Liver (tissue), 9 donors: Measurements from ENCODE around the gene CACNA1D. TPM values are rescaled to one million over a fixed set of nuclear protein-coding genes. Genes with fewer than 3 reads are reported as not detected.

ENCODE experiments used
- DNase-seq: peaks from one replicate; pipeline ENCODE4 v3.0.0-alpha.2; 2017; ENCODE audit warnings: low spot score
- H3K27ac ChIP-seq, 2 donors: one replicate each; pipeline ENCODE4 v1.7.0; 2013; ENCODE audit warnings: inconsistent platforms in 2 of 2, low read length in 2 of 2, control low read depth in 1 of 2, low read depth in 1 of 2, mild to moderate bottlenecking in 1 of 2
- H3K27me3 ChIP-seq, 4 donors: one replicate each; pipeline versions ENCODE4 v1.6.1 to v1.7.0; 2013; ENCODE audit warnings: low read length in 3 of 4, inconsistent platforms in 1 of 4, mild to moderate bottlenecking in 1 of 4, moderate library complexity in 1 of 4; ENCODE audit not compliant: control insufficient read depth in 4 of 4, insufficient read depth in 4 of 4
- H3K36me3 ChIP-seq, 4 donors: one replicate each; pipeline versions ENCODE4 v1.6.1 to v1.7.0; 2013; ENCODE audit warnings: low read length in 3 of 4, mild to moderate bottlenecking in 3 of 4, low read depth in 1 of 4, moderate library complexity in 1 of 4; ENCODE audit not compliant: control insufficient read depth in 4 of 4, insufficient read depth in 3 of 4
- H3K4me1 ChIP-seq, 4 donors: one replicate each; pipeline versions ENCODE4 v1.6.1 to v1.7.0; 2013; ENCODE audit warnings: low read length in 3 of 4, mild to moderate bottlenecking in 3 of 4, moderate library complexity in 1 of 4; ENCODE audit not compliant: control insufficient read depth in 4 of 4, insufficient read depth in 4 of 4
- H3K4me3 ChIP-seq, 3 donors: one replicate each; pipeline versions ENCODE4 v1.6.1 to v1.7.0; 2013; ENCODE audit warnings: low read length in 3 of 3, control low read depth in 1 of 3, low read depth in 1 of 3, mild to moderate bottlenecking in 1 of 3
- H3K9ac ChIP-seq, 2 donors: one replicate each; pipeline ENCODE4 v1.7.0; 2013; ENCODE audit warnings: low read length in 2 of 2, mild to moderate bottlenecking in 2 of 2, moderate library complexity in 2 of 2, control low read depth in 1 of 2, low read depth in 1 of 2
- H3K9me3 ChIP-seq, 4 donors: one replicate each; pipeline versions ENCODE4 v1.6.1 to v1.7.0; 2013; ENCODE audit warnings: low read length in 3 of 4; ENCODE audit not compliant: control insufficient read depth in 4 of 4
- EGR1 ChIP-seq, 2 donors: IDR thresholded peaks; 2 replicates each; pipeline ENCODE4 v1.6.1; 2016 to 2018; ENCODE audit warnings: antibody characterized with exemption in 2 of 2, low read depth in 2 of 2
- FOXA1 ChIP-seq: IDR thresholded peaks from 2 replicates; pipeline ENCODE4 v1.6.1; 2016; ENCODE audit warnings: antibody characterized with exemption
- FOXA2 ChIP-seq: IDR thresholded peaks from 2 replicates; pipeline ENCODE4 v1.6.1; 2016; ENCODE audit warnings: antibody characterized with exemption
- GABPA ChIP-seq, 2 donors: IDR thresholded peaks in 1 of 2; conservative IDR thresholded peaks in 1 of 2; 2 replicates each; pipeline ENCODE4 v1.6.1; 2016; ENCODE audit warnings: antibody characterized with exemption in 2 of 2, mild to moderate bottlenecking in 1 of 2, moderate library complexity in 1 of 2
- HNF4A ChIP-seq, 2 donors: conservative IDR thresholded peaks; 2 replicates each; pipeline ENCODE4 v1.6.1; 2016; ENCODE audit warnings: antibody characterized with exemption in 2 of 2, mild to moderate bottlenecking in 2 of 2
- HNF4G ChIP-seq: IDR thresholded peaks from 2 replicates; pipeline ENCODE4 v1.6.1; 2016; ENCODE audit warnings: antibody characterized with exemption
- JUND ChIP-seq, 2 donors: IDR thresholded peaks; 2 replicates each; pipeline ENCODE4 v1.6.1; 2016; ENCODE audit warnings: antibody characterized with exemption in 2 of 2
- NR2F2 ChIP-seq: IDR thresholded peaks from 2 replicates; pipeline ENCODE4 v1.6.1; 2016; ENCODE audit warnings: antibody characterized with exemption
- RAD21 ChIP-seq, 2 donors: IDR thresholded peaks; 2 replicates each; pipeline ENCODE4 v1.6.1; 2016; ENCODE audit warnings: antibody characterized with exemption in 2 of 2, mild to moderate bottlenecking in 2 of 2
- RXRA ChIP-seq, 2 donors: IDR thresholded peaks; 2 replicates each; pipeline ENCODE4 v1.6.1; 2017 to 2018; ENCODE audit warnings: antibody characterized with exemption in 2 of 2, mild to moderate bottlenecking in 1 of 2
- SP1 ChIP-seq: IDR thresholded peaks from 2 replicates; pipeline ENCODE4 v1.6.1; 2018; ENCODE audit warnings: antibody characterized with exemption, mild to moderate bottlenecking
- TAF1 ChIP-seq: conservative IDR thresholded peaks from 2 replicates; pipeline ENCODE4 v1.6.1; 2016; ENCODE audit warnings: antibody characterized with exemption, mild to moderate bottlenecking
- YY1 ChIP-seq: IDR thresholded peaks from 2 replicates; pipeline ENCODE4 v1.6.1; 2016; ENCODE audit warnings: antibody characterized with exemption, mild to moderate bottlenecking
- WGBS: extraction: QIAGEN DNeasy Blood & Tissue Kit; methylation state at CpG from one replicate; pipeline ENCODE4 v1.1.7; 2013; 5-methylcytosine and 5-hydroxymethylcytosine counted together
- polyA plus RNA-seq, 2 donors: library from polyadenylated mRNA; stranded (reverse) in 1 of 2; unstranded in 1 of 2; fragments of 200-250 nt in 1 of 2; fragments of >200 nt in 1 of 2; fragmentation: Nextera tagmentation in 1 of 2; extraction: Ambion mirVana in 1 of 2; gene quantifications; one replicate each; pipeline versions ENCODE4 v1.2.1 to v1.2.3, GENCODE V29; 2013 to 2015
- total RNA-seq, 2 donors: library from RNA; depleted of rRNA; stranded (reverse); fragments of >200 nt; gene quantifications; one replicate each; pipeline ENCODE4 v1.2.3, GENCODE V29; 2014
- TF ChIP-seq, protein P1 (sequence below): IDR thresholded peaks from 2 replicates; pipeline ENCODE4 v1.6.1; 2016; ENCODE audit warnings: antibody characterized with exemption
- TF ChIP-seq, protein P2 (sequence below): fragments of 150-350 bp; IDR thresholded peaks from 2 replicates; pipeline ENCODE4 v1.5.1; 2017; ENCODE audit warnings: improper control_type of control experiment, low read depth, low read length; ENCODE audit not compliant: missing input control
- TF ChIP-seq, protein P3 (sequence below): IDR thresholded peaks from 2 replicates; pipeline ENCODE4 v1.6.1; 2016; ENCODE audit warnings: antibody characterized with exemption
- TF ChIP-seq, protein P4 (sequence below): IDR thresholded peaks from 2 replicates; pipeline ENCODE4 v1.6.1; 2016; ENCODE audit warnings: antibody characterized with exemption, mild to moderate bottlenecking
- TF ChIP-seq, protein P5 (sequence below): IDR thresholded peaks from 2 replicates; pipeline ENCODE4 v1.6.1; 2016; ENCODE audit warnings: antibody characterized with exemption
- donor health status: healthy.
- donor health status: healthy.
- donor health status: healthy.
- donor health status: healthy.
- donor health status: healthy.

The CACNA1D gene
- total and polyA plus RNA-seq, 4 donors, result 1.8 to 18.9 (median 3.4) TPM

DNA sequence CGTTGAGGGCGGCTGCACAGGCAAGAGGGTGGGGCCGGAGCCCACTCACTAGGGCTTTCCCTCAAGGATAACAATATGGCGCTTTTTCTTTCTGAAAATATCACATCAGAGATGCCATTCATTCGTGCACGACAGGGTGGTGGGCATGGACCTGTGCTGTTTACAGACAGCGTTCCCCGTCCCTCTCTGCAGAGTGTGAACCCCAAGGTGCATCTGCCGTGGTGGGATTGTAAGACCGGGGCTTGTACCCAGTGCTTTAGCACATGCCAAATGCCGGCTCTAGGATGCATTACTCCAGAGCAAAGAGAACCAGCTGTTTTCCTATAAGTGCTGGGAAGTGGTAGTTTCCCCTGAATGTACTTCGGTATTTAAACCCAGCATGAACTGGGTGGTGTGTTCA is 314.9 kb downstream of the CACNA1D start:
- no peak overlapping the region for H3K27ac ChIP-seq
- H3K36me3 ChIP-seq, result no peaks in the 10 kb centered on the region
- H3K4me3 ChIP-seq, result no peak overlapping the region
- peaks cover 0 to 6% (median 2%) of the 10 kb centered on the region in 4 donors for H3K4me1 ChIP-seq
- no peak for DNase-seq
- 90% methylated on average over 12 of the region's 12 CpGs for WGBS
- no peak overlapping the region for H3K9ac ChIP-seq
- H3K27me3 ChIP-seq, result no peaks in the 10 kb centered on the region
- H3K9me3 ChIP-seq, result no peaks in the 10 kb centered on the region
- TF ChIP-seq TAF1 (no peak), SP1 (no peak), YY1 (no peak), JUND (IDR thresholded peaks at IDR 0.05) (no peak), RAD21 (IDR thresholded peaks at IDR 0.05) (no peak), HNF4G (no peak)
- TF ChIP-seq, protein P1, sequence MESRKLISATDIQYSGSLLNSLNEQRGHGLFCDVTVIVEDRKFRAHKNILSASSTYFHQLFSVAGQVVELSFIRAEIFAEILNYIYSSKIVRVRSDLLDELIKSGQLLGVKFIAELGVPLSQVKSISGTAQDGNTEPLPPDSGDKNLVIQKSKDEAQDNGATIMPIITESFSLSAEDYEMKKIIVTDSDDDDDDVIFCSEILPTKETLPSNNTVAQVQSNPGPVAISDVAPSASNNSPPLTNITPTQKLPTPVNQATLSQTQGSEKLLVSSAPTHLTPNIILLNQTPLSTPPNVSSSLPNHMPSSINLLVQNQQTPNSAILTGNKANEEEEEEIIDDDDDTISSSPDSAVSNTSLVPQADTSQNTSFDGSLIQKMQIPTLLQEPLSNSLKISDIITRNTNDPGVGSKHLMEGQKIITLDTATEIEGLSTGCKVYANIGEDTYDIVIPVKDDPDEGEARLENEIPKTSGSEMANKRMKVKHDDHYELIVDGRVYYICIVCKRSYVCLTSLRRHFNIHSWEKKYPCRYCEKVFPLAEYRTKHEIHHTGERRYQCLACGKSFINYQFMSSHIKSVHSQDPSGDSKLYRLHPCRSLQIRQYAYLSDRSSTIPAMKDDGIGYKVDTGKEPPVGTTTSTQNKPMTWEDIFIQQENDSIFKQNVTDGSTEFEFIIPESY, result no peak
- TF ChIP-seq, protein P2, sequence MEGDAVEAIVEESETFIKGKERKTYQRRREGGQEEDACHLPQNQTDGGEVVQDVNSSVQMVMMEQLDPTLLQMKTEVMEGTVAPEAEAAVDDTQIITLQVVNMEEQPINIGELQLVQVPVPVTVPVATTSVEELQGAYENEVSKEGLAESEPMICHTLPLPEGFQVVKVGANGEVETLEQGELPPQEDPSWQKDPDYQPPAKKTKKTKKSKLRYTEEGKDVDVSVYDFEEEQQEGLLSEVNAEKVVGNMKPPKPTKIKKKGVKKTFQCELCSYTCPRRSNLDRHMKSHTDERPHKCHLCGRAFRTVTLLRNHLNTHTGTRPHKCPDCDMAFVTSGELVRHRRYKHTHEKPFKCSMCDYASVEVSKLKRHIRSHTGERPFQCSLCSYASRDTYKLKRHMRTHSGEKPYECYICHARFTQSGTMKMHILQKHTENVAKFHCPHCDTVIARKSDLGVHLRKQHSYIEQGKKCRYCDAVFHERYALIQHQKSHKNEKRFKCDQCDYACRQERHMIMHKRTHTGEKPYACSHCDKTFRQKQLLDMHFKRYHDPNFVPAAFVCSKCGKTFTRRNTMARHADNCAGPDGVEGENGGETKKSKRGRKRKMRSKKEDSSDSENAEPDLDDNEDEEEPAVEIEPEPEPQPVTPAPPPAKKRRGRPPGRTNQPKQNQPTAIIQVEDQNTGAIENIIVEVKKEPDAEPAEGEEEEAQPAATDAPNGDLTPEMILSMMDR, result no peak
- TF ChIP-seq, protein P3, sequence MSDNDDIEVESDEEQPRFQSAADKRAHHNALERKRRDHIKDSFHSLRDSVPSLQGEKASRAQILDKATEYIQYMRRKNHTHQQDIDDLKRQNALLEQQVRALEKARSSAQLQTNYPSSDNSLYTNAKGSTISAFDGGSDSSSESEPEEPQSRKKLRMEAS, result no peak

DNA sequence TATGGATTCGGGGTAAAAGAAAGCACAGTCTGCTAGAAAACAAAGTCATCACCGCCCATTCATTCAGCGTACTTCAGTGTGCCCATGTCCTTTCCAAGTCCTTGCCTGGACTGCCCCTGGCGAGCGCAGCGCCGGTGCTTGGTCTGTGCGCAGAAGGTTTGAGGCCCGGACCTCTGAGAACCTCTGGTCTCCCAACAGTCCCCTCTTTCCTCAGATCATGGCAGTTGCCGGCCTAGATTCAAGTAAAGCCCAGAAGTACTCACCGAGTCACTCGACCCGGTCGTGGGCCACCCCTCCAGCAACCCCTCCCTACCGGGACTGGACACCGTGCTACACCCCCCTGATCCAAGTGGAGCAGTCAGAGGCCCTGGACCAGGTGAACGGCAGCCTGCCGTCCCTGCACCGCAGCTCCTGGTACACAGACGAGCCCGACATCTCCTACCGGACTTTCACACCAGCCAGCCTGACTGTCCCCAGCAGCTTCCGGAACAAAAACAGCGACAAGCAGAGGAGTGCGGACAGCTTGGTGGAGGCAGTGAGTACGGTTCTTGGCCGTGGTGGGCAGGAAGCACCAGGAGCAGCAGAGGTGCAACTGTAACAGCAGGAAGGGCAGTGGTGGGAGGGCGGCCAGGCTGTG is 315.5 kb downstream of the CACNA1D start:
- peaks cover 0 to 1% (median under 1%) of the 10 kb centered on the region in 4 donors for H3K36me3 ChIP-seq
- DNase-seq, result no peak
- 91% methylated on average over 28 of the region's 28 CpGs for WGBS
- H3K4me3 ChIP-seq, result no peak overlapping the region
- H3K27ac ChIP-seq, result no peak overlapping the region
- TF ChIP-seq HNF4A (conservative IDR thresholded peaks at IDR 0.05) (no peak), FOXA2 (no peak), YY1 (no peak), HNF4G (no peak), FOXA1 (no peak), TAF1 (no peak), NR2F2 (no peak), RXRA (IDR thresholded peaks at IDR 0.05) (no peak), GABPA (IDR thresholded peaks at IDR 0.05 in 1 of 2, conservative IDR thresholded peaks at IDR 0.05 in 1 of 2) (no peak), RAD21 (IDR thresholded peaks at IDR 0.05) (no peak), EGR1 (IDR thresholded peaks at IDR 0.05; ENCODE audit: low read depth in 2 of 2) (no peak), JUND (IDR thresholded peaks at IDR 0.05) (no peak), SP1 (no peak)
- TF ChIP-seq, protein P4, sequence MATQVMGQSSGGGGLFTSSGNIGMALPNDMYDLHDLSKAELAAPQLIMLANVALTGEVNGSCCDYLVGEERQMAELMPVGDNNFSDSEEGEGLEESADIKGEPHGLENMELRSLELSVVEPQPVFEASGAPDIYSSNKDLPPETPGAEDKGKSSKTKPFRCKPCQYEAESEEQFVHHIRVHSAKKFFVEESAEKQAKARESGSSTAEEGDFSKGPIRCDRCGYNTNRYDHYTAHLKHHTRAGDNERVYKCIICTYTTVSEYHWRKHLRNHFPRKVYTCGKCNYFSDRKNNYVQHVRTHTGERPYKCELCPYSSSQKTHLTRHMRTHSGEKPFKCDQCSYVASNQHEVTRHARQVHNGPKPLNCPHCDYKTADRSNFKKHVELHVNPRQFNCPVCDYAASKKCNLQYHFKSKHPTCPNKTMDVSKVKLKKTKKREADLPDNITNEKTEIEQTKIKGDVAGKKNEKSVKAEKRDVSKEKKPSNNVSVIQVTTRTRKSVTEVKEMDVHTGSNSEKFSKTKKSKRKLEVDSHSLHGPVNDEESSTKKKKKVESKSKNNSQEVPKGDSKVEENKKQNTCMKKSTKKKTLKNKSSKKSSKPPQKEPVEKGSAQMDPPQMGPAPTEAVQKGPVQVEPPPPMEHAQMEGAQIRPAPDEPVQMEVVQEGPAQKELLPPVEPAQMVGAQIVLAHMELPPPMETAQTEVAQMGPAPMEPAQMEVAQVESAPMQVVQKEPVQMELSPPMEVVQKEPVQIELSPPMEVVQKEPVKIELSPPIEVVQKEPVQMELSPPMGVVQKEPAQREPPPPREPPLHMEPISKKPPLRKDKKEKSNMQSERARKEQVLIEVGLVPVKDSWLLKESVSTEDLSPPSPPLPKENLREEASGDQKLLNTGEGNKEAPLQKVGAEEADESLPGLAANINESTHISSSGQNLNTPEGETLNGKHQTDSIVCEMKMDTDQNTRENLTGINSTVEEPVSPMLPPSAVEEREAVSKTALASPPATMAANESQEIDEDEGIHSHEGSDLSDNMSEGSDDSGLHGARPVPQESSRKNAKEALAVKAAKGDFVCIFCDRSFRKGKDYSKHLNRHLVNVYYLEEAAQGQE, result no peak
- TF ChIP-seq, protein P3, result no peak
- TF ChIP-seq, protein P1, result no peak
- TF ChIP-seq, protein P2, result no peak
- TF ChIP-seq, protein P5, sequence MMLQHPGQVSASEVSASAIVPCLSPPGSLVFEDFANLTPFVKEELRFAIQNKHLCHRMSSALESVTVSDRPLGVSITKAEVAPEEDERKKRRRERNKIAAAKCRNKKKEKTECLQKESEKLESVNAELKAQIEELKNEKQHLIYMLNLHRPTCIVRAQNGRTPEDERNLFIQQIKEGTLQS, result no peak
- no peak overlapping the region for H3K9ac ChIP-seq
- peaks cover 0 to 6% (median 2%) of the 10 kb centered on the region in 4 donors for H3K4me1 ChIP-seq
- no peaks in the 10 kb centered on the region for H3K27me3 ChIP-seq
- no peaks in the 10 kb centered on the region for H3K9me3 ChIP-seq
